Measurements from ENCODE around the gene CACNA1C.

Gene CACNA1C

DNA sequence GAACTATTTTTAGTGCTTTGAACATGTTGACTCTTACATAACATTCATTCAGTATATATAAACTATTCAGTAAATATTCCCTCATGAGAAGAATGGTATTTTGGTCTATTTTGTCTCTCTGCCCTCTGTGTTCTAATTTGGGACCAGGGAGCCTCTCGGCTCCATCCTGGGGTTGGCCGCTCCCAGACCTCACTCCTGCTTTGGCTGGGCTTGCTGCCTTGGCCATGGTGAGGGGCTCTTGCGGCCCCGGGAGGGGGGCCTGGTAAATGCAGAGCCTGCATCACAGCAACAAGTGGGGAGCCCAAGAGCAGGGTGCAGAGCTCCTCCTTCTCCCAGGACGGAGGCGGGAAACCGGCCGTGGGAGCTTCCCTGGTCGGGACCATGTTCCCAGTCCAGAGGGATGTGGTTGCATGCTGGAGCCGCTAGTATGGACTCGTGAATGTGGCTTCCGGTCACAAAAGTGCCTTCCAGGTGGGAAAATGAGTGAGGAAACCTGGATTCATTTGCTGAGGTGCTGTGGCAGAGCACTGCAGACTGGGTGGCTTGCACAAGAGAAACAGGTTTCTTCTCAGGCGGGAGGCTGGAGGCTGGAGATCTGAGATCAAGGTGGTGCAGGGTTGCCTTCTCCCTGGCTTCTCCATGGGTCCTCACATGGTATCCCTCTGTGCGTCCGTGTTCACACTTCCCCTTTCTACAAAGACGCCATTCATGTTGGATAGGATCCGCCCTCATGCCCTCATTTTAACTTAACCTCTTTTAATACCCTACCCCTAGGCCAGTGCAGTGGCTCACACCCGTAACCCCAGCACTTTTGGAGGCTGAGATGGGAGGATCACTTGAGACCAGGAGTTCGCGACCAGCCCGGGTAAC is 250.2 kb downstream of the CACNA1C start:
- no peak for DNase-seq

DNA sequence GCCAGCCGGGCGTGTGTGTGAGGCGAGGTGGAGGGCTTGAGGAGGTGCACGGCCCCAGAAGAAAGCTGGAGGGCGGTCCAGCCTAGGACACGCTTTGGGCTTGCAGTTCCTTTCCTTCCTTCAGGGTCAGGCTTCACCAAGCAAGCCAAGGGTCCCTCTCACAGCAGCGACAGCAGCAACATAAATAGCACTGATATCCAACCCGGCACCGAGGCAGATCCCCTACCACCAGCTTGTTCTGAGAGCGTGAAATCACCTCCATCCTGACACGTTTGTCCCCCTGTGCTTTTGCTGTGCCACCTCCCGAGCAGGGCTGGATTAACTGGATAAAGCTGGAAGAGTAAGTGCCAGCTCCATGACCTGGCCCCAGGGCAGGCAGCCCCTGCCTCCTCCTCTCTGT is 251.4 kb downstream of the CACNA1C start:
- DNase-seq, result no peak

DNA sequence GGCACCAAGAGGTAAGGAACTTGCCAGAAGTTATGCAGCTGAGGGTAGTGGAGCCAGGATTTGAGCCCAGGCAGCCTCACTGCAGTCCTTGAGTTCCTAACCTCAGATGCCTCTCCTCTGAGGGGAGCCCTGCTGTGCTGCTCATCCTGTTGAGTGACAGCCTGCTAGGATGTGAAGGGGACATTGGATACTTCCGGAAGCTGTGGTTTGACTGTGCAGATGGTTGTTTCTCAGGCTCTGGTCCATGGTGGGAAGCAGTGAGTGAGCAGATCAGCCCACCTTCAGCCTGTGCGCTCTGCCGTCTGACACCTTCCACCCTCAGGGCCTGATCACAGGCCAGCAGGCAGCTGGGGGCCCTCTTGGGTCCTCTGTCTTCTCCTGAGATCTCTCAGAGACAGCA is 253.2 kb downstream of the CACNA1C start:
- DNase-seq, result no peak

- DNase-seq, result peak in 1 of 2 experiments; percentile 44
Measured at GRCh38 chr12:2306735-2307134, 253.9 kb downstream of the CACNA1C start.

- DNase-seq, result peak; percentile 26 to 41
Measured at GRCh38 chr12:2307550-2307949, 254.8 kb downstream of the CACNA1C start.

- no peak for DNase-seq
Measured at GRCh38 chr12:2309647-2310046, 256.9 kb downstream of the CACNA1C start.

DNA sequence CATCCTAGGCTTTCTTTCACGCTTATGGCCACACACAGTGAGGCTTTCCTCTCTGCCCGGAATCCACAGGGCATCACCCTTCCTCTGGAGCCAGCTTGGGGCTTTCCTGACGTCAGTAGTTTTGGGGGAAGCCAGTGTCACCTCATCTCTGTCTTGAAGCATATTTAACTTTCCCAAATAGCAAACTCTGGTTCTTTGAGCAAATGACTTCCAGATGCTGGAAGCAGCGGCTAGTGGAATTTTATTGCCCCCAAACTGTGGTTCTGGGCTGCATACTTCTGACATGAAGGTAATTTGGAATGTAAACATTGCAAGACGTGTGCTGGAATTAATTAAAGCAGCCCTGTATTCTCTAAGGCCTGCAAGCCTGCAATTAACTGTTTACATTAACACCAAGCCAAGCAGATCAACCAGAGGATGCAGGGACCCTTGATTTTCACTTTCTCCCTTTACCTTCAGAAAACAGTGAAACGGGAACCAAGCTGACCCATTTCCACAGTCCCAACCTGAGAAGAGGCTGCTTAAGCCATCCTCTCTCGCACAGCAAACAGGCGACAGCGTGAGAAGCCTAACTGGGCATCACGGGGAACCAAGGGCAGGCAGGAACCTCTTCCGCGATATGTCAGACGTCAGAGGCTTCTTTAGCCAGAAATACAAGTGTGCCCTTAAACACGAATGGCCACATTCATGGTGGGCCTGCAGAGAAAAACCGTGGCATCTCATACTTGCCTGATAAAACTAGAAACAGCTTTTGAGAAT is 258.4 kb downstream of the CACNA1C start:
- DNase-seq, result no peak

DNA sequence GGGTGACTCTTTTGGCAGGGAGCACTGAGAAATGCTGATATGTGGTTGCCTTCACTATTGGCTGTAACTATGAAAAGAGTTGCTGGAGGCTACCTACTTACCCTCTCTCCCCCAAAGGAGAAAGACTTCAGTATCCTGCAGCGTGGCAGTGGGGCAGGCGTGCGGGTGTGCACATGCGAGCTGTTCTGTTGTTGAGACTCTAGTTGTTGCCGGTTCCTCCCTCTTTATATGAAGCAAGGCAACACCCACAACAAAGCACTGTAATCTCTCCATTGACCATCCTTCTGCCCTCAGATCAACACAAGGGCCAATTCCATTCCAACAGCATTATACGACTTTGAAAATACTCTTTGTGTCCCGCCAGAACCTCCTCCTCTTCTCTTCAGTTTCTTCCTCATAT is 259.4 kb downstream of the CACNA1C start:
- DNase-seq, result no peak

DNA sequence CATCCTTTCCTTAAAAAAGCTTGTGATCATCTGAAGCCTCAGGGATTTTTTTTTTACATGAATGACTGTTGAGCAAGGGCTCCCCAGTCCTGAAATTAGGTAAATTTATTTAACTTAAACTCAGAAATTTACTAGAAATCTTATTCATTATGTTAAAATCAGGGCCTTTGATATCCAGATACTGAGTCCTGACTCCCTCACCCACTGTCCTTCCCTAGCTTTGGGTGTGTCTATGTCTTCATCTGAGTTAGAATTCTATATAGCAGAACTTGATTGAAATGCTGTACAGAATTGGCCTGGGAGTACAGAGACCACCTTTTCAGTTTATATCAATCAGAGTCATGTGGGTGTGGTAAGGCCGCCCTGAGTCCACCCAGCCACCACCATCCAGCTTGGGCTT is 260.0 kb downstream of the CACNA1C start:
- DNase-seq, result no peak

DNA sequence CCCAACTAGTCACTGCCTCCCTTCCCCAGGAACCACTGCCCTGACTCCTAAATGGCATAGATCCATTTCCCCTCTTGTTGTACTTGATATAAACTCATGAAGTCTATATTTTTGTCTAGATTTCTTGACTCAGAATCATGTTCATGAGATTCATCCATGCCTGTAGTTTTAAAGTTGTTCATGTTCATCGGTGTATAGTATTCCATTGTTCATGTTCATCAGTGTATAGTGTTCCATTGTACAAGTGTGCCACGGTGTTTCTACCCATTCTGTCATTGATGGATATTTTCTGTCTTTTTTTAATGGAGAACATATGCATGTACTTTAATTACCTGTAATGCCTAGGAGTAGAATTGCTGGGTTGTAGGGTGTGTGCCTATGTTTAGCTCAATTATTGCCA is 261.7 kb downstream of the CACNA1C start:
- DNase-seq, result no peak

GRCh38 chr12:2317772-2318171 is 265.0 kb downstream of the CACNA1C start:
- no peak for DNase-seq

GRCh38 chr12:2318286-2318685 is 265.5 kb downstream of the CACNA1C start:
- no peak for DNase-seq

- no peak for DNase-seq
Measured at GRCh38 chr12:2319136-2319535, 266.3 kb downstream of the CACNA1C start.

GRCh38 chr12:2319737-2320506 is 267.1 kb downstream of the CACNA1C start:
- no peak for DNase-seq

DNA sequence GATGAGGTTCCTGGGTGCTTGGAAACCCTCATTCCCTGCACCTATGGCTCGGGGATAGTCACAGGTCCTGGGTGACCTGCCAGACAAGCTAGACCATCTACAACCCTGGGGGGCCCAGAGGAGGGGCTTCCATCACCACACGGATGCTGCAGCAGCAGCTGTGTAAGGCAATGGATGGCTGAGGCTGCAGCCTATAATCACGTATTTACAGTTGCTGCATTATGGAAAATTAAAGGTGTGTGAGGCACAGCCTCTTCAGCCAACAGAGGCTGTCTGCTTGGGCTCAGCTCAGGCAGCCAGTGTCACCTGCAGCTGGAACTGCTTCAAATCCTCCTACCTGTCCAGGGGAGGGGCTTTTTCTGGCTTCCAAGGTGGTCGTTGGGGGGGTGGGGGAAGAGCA is 268.1 kb downstream of the CACNA1C start:
- DNase-seq, result no peak

GRCh38 chr12:2322554-2323120 is 269.9 kb downstream of the CACNA1C start:
- peak in 1 of 2 experiments; percentile 53 for DNase-seq

GRCh38 chr12:2323532-2324255 is 270.9 kb downstream of the CACNA1C start:
- DNase-seq, result no peak

DNA sequence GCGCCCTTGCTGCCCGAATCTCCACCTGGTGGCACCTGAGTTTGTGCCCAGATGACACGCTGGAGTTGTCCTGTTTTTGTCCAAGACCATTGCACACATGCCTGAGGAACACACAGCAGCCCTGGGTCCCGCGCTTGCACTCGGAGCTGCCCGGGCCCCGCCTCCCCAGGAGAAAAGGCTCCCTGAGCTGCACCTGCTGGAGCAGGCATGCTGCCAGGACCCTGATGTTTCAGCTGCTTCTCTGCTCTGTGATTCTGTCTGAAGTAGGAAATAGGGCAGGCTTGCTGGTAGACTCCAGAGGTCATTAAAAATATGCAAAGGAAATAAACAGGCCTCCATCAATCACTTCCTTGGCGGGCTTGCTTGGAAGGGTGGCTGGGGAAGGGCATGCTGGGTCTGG is 271.6 kb downstream of the CACNA1C start:
- DNase-seq, result peak; percentile 84 to 91

GRCh38 chr12:2325519-2325918 is 272.7 kb downstream of the CACNA1C start:
- DNase-seq, result peak; percentile 42 to 70

DNA sequence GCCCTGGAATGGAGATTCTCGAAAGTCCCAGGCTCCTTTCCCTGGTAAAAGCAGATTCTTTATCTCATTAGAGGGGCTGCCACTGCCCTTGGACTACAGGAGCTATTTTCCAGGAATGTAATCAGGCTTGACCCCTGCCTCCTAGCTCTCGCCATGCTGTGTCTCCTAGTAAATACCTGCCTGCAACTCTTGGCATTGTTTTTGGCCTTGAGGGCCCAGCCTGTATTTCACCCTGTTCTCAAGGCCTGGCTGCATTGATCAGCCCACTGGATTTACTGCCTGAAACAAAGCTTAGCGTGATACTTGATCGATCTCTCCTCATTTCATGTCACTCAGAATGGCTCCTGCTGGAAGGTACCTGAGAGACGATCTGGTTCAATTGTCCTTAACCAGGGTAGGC is 273.7 kb downstream of the CACNA1C start:
- DNase-seq, result no peak

GRCh38 chr12:2328661-2329060 is 275.9 kb downstream of the CACNA1C start:
- DNase-seq, result no peak

GRCh38 chr12:2329661-2330210 is 276.9 kb downstream of the CACNA1C start:
- DNase-seq, result no peak

All from NCI-H526 (cell line).